IMR-90 (cell line): ENCODE results near the gene MICAL3. TPM values are rescaled to one million over a fixed set of nuclear protein-coding genes. Genes with fewer than 3 reads are reported as not detected.

ENCODE experiments used
- ATAC-seq: fragments of 200-7000 bp; cut with Tn5 transposase; 2 replicates; pipeline ENCODE4 v1.9.1; 2020; ENCODE audit warnings: low read depth, mild to moderate bottlenecking, moderate library complexity
- BruUV-seq: library from RNA; stranded (reverse); fragments of 400-500 nt; replicated peaks from 2 replicates; lab custom pipeline; 2021; lab: Mats Ljungman, UMichigan
- CTCF ChIA-PET: fragments of 300-600 bp; formaldehyde crosslinking; extraction: SDS; loops from one replicate; lab custom pipeline; 2021; ENCODE audit warnings: antibody characterized with exemption; lab: Yijun Ruan, JAX
- POLR2A ChIA-PET: fragments of 300-600 bp; sonication (Branson Sonifier 250); formaldehyde crosslinking; loops from one replicate; lab custom pipeline; 2022; ENCODE audit warnings: antibody characterized with exemption; ENCODE audit not compliant: unreplicated experiment; lab: Charles Lee
- DNase-seq: peaks from one replicate; pipeline ENCODE4 v3.0.0; 2013
- H2AFZ ChIP-seq: replicated peaks from 2 replicates; pipeline ENCODE3; 2013; ENCODE audit warnings: low read length, mild to moderate bottlenecking; ENCODE audit not compliant: poor library complexity
- H2AK5ac ChIP-seq: 2 replicates; pipeline ENCODE4 v1.6.1; 2013; ENCODE audit warnings: low read depth, low read length, inconsistent platforms
- H2AK9ac ChIP-seq: replicated peaks from 2 replicates; pipeline ENCODE3; 2013; ENCODE audit warnings: mild to moderate bottlenecking, low read depth, low read length, moderate library complexity; ENCODE audit not compliant: poor library complexity
- H2BK120ac ChIP-seq: 2 replicates; pipeline ENCODE4 v1.6.1; 2013; ENCODE audit warnings: low read depth, low read length, inconsistent platforms
- H2BK15ac ChIP-seq: 3 replicates; pipeline ENCODE4 v1.6.1; 2013; ENCODE audit warnings: low read depth, low read length, inconsistent platforms
- H2BK20ac ChIP-seq: 2 replicates; pipeline ENCODE4 v1.6.1; 2013; ENCODE audit warnings: low read depth, mild to moderate bottlenecking, inconsistent platforms, low read length, moderate library complexity
- H2BK5ac ChIP-seq: 2 replicates; pipeline ENCODE4 v1.6.1; 2013; ENCODE audit warnings: mild to moderate bottlenecking, low read depth, low read length, inconsistent platforms; ENCODE audit not compliant: poor library complexity, severe bottlenecking
- H3K14ac ChIP-seq: replicated peaks from 2 replicates; pipeline ENCODE4 v1.6.1; 2013; ENCODE audit warnings: low read depth, low read length, inconsistent platforms
- H3K18ac ChIP-seq: 2 replicates; pipeline ENCODE4 v1.6.1; 2013; ENCODE audit warnings: low read depth, low read length, control low read depth
- H3K23ac ChIP-seq: 2 replicates; pipeline ENCODE4 v1.6.1; 2013; ENCODE audit warnings: low read depth, low read length, inconsistent platforms
- H3K27ac ChIP-seq: 2 replicates; pipeline ENCODE4 v1.5.1; 2013; ENCODE audit warnings: mild to moderate bottlenecking, control low read depth, low read length; ENCODE audit not compliant: insufficient read depth
- H3K27me3 ChIP-seq: 2 replicates; pipeline ENCODE4 v1.6.1; 2013; ENCODE audit warnings: low read length; ENCODE audit not compliant: control insufficient read depth, insufficient read depth
- H3K36me3 ChIP-seq: 2 replicates; pipeline ENCODE4 v1.6.1; 2013; ENCODE audit warnings: low read length, mixed read lengths; ENCODE audit not compliant: control insufficient read depth, insufficient read depth
- H3K4ac ChIP-seq: 2 replicates; pipeline ENCODE4 v1.6.1; 2013; ENCODE audit warnings: low read depth, low read length, inconsistent platforms
- H3K4me1 ChIP-seq: 2 replicates; pipeline ENCODE4 v1.6.1; 2013; ENCODE audit warnings: low read length, mixed read lengths; ENCODE audit not compliant: control insufficient read depth, insufficient read depth
- H3K4me2 ChIP-seq: 2 replicates; pipeline ENCODE4 v1.6.1; 2013; ENCODE audit warnings: low read depth, mild to moderate bottlenecking, control low read depth, low read length, moderate library complexity
- H3K4me3 ChIP-seq: 2 replicates; pipeline ENCODE4 v1.5.1; 2013; ENCODE audit warnings: low read depth, mild to moderate bottlenecking, control low read depth, low read length, moderate library complexity; ENCODE audit not compliant: insufficient read depth
- H3K56ac ChIP-seq: 2 replicates; pipeline ENCODE4 v1.6.1; 2013; ENCODE audit warnings: low read length, inconsistent platforms; ENCODE audit not compliant: insufficient read depth; ENCODE audit errors: extremely low read depth
- H3K79me1 ChIP-seq, 2 experiments: 2 replicates each; pipeline ENCODE4 v1.6.1; 2013; ENCODE audit warnings: low read length in 2 of 2, inconsistent platforms in 1 of 2, low read depth in 1 of 2
- H3K9ac ChIP-seq: 2 replicates; pipeline ENCODE4 v1.6.1; 2013; ENCODE audit warnings: low read depth, low read length, control low read depth
- H3K9me1 ChIP-seq: 2 replicates; pipeline ENCODE4 v1.6.1; 2013; ENCODE audit warnings: low read length, inconsistent platforms; ENCODE audit not compliant: insufficient read depth
- H3K9me3 ChIP-seq: 2 replicates; pipeline ENCODE4 v1.6.1; 2013; ENCODE audit warnings: low read length; ENCODE audit not compliant: control insufficient read depth, insufficient read depth
- H4K20me1 ChIP-seq: 2 replicates; pipeline ENCODE4 v1.6.1; 2013; ENCODE audit warnings: low read length, inconsistent platforms; ENCODE audit not compliant: insufficient read depth
- H4K5ac ChIP-seq: 2 replicates; pipeline ENCODE4 v1.6.1; 2013; ENCODE audit warnings: mild to moderate bottlenecking, low read depth, low read length, control low read depth
- H4K8ac ChIP-seq, 2 experiments: 2 replicates each; pipeline ENCODE4 v1.6.1; 2013; ENCODE audit warnings: low read depth in 2 of 2, low read length in 2 of 2, control low read depth in 1 of 2, inconsistent platforms in 1 of 2
- H4K91ac ChIP-seq: 2 replicates; pipeline ENCODE4 v1.6.1; 2013; ENCODE audit warnings: low read depth, low read length, inconsistent platforms; ENCODE audit not compliant: insufficient read depth
- POLR2A ChIP-seq: IDR thresholded peaks from 2 replicates; pipeline ENCODE4 v1.6.1; 2012; ENCODE audit warnings: mild to moderate bottlenecking, low read depth, low read length
- RCOR1 ChIP-seq: IDR thresholded peaks from 2 replicates; pipeline ENCODE4 v1.6.1; 2012; ENCODE audit warnings: mild to moderate bottlenecking, low read length, improper control_type of control experiment; ENCODE audit not compliant: insufficient replicate concordance
- WGBS, 2 experiments: methylation state at CpG; one replicate each; pipeline versions ENCODE4 v1.1.5 to v1.1.7; 2013; ENCODE audit warnings: missing lambda C conversion rate in 2 of 2; ENCODE audit not compliant: insufficient read length in 1 of 2; ENCODE audit errors: extremely low coverage in 2 of 2; 5-methylcytosine and 5-hydroxymethylcytosine counted together
- dilution Hi-C: fragments of 300-500 bp; cut with HindIII; formaldehyde crosslinking; loops from one replicate; pipeline ENCODE4 v1.14.3; 2018; ENCODE audit warnings: low sequenced_read_pairs; ENCODE audit not compliant: unreplicated experiment
- in situ Hi-C: fragments of 300-500 bp; cut with MboI; formaldehyde crosslinking; loops from 3 replicates; pipeline ENCODE4 v1.14.3; 2019; ENCODE audit warnings: low sequenced_read_pairs, inconsistent platforms, mixed read lengths
- intact Hi-C: fragments of 100-400 bp; cut with micrococcal nuclease; formaldehyde crosslinking; loops from 2 replicates; pipeline ENCODE4 v1.10.0; 2022
- polyA plus RNA-seq, 3 experiments: library from polyadenylated mRNA; depleted of rRNA; stranded (reverse); fragments of >200 nt; gene quantifications; 2 replicates each; pipeline ENCODE4 v1.2.3, GENCODE V29; 2012; ENCODE audit warnings: low replicate concordance in 1 of 3
- total RNA-seq: library from RNA; depleted of rRNA; stranded (reverse); fragments of >200 nt; gene quantifications from 2 replicates; pipeline ENCODE4 v1.2.3, GENCODE V29; 2012

MICAL3 gene
- total and polyA plus RNA-seq, 2 of the 4 experiments (the other 2 are of a cell fraction), result 17.6 to 26.8 TPM

GRCh38 chr22:18068381-18068988, 44.1 kb upstream of the MICAL3 start:
- Histone ChIP-seq H2AFZ (peak overlapping the region; percentile 78), H4K8ac (peak overlapping the region; percentile 81 to 94), H3K4ac (peak overlapping the region; percentile 69), H3K23ac (peak overlapping the region; percentile 81; the same call in 1 of the 2 replicates), H4K20me1 (no peaks in the 10 kb centered on the region), H3K36me3 (no peaks in the 10 kb centered on the region), H3K9ac (peak overlapping the region; percentile 49; the same call in 1 of the 2 replicates), H3K4me1 (peaks cover 4% of the 10 kb centered on the region), H4K5ac (peak overlapping the region; percentile 37; the same call in 1 of the 2 replicates), H3K18ac (peak overlapping the region; percentile 50), H2BK5ac (no peak overlapping the region), H3K27me3 (no peaks in the 10 kb centered on the region), H2AK9ac (peak overlapping the region; percentile 11), H3K79me1 (no peaks in the 10 kb centered on the region), H4K91ac (peak overlapping the region; percentile 87), H3K4me2 (no peak overlapping the region), H3K56ac (peak overlapping the region; percentile 36), H3K9me1 (peaks cover 6% of the 10 kb centered on the region; the same call in 1 of the 2 replicates), H3K4me3 (no peak overlapping the region), H2BK120ac (peak overlapping the region; percentile 69), H3K9me3 (no peaks in the 10 kb centered on the region), H3K14ac (peak overlapping the region; percentile 80), H2BK20ac (peak overlapping the region; percentile 60), H2BK15ac (peak overlapping the region; percentile 78; the same call in 2 of the 3 replicates), H2AK5ac (peak overlapping the region; percentile 51), H3K27ac (0 out of 2 replicates have a peak overlapping the region, but pooled peaks have one; percentile 21)
- WGBS, 2 experiments, result no CpG with 5 or more reads among the region's 3 CpGs
- no peak for TF ChIP-seq POLR2A
- TF ChIP-seq RCOR1, result peak; percentile 35
- in situ Hi-C loops, result loop anchor here (5.0 to 25.0 kb wide), 3 partner anchors 76 to 506 kb away; partner anchors contain the start of gene SLC25A18
- ATAC-seq (peak; percentile 89), DNase-seq (peak; percentile 44)
- ChIA-PET CTCF (interaction anchor here (1.7 kb wide), 1 partner anchor 158 kb away, joined by 4 read pairs; no protein-coding TSS in a partner anchor), POLR2A (no interaction called here)
- dilution Hi-C loops, result no loop called here
- no TSS peak for BruUV-seq
- intact Hi-C loops, result no loop called here
